ENCODE measurements around the gene OR2M5. TPM values are rescaled to one million over a fixed set of nuclear protein-coding genes. Genes with fewer than 3 reads are reported as not detected.

OR2M5 gene
- total RNA-seq, 2 donors from 2014 or later, result not detected

Other genes with a start within 250 kb of the OR2M5 start
- gene OR2W3, start 249.6 kb upstream of the OR2M5 start, total RNA-seq, result 1 to 10 TPM; 1.0 to 1.1 TPM
- gene OR2T8, start 224.9 kb upstream of the OR2M5 start, total RNA-seq, result under 1 TPM in 1 of 2 donors, not detected in 1; 0.27 TPM
- not detected for gene OR2AJ1, start 220.3 kb upstream of the OR2M5 start, total RNA-seq
- not detected for gene OR2L8, start 196.3 kb upstream of the OR2M5 start, total RNA-seq
- gene OR2AK2, start 179.9 kb upstream of the OR2M5 start, total RNA-seq, result not detected
- gene OR2L5, start 131.5 kb upstream of the OR2M5 start, total RNA-seq, result not detected
- gene OR2L2, start 115.1 kb upstream of the OR2M5 start, total RNA-seq, result under 1 TPM in 1 of 2 donors, not detected in 1; 0.15 TPM
- not detected for gene OR2L3, start 98.3 kb upstream of the OR2M5 start, total RNA-seq
- gene OR2L13, start 50.0 kb upstream of the OR2M5 start, total RNA-seq, result not detected
- gene OR2M2, start 29.7 kb downstream of the OR2M5 start, total RNA-seq, result not detected
- not detected for gene OR2M3, start 52.1 kb downstream of the OR2M5 start, total RNA-seq
- not detected for gene OR2M4, start 86.3 kb downstream of the OR2M5 start, total RNA-seq
- gene OR2T33, start 132.8 kb downstream of the OR2M5 start, total RNA-seq, result not detected
- not detected for gene OR2T12, start 158.3 kb downstream of the OR2M5 start, total RNA-seq
- not detected for gene OR2M7, start 179.4 kb downstream of the OR2M5 start, total RNA-seq
- gene OR14C36, start 203.6 kb downstream of the OR2M5 start, total RNA-seq, result not detected
- gene OR2T4, start 216.5 kb downstream of the OR2M5 start, total RNA-seq, result not detected
- not detected for gene OR2T6, start 230.6 kb downstream of the OR2M5 start, total RNA-seq

Data from left colon (tissue), 2 donors.